Lung (tissue), 16 donors: ENCODE data around the gene NUCB2. TPM values are rescaled to one million over a fixed set of nuclear protein-coding genes. Genes with fewer than 3 reads are reported as not detected.
A peak's percentile ranks its signal among the peaks of the same experiment; 100 is the strongest.
"Not testable (repeated sequence)": the region's sequence is repeated elsewhere in the genome, so short reads cannot be mapped to it uniquely, and the experiment has no call there.

Experiments used
- ATAC-seq: fragments of 200-7000 bp; cut with Tn5 transposase; one replicate; pipeline ENCODE4 v1.9.1; 2020; ENCODE audit warnings: moderate number of reproducible peaks; ENCODE audit not compliant: insufficient read depth, low FRiP score
- DNase-seq, 3 donors: peaks; one replicate each; pipeline ENCODE4 v3.0.0-alpha.2; 2013 to 2017
- H3K27ac ChIP-seq, 2 donors: one replicate each; pipeline ENCODE4 v1.5.1; 2013; ENCODE audit warnings: mild to moderate bottlenecking in 2 of 2, moderate library complexity in 2 of 2, control low read depth in 1 of 2, inconsistent platforms in 1 of 2, low read depth in 1 of 2, low read length in 1 of 2
- H3K27me3 ChIP-seq, 3 donors: one replicate each; pipeline ENCODE4 v1.5.1; 2013; ENCODE audit warnings: low read length in 2 of 3; ENCODE audit not compliant: control insufficient read depth in 3 of 3, insufficient read depth in 3 of 3
- H3K36me3 ChIP-seq, 4 donors: one replicate each; pipeline ENCODE4 v1.5.1; 2013; ENCODE audit warnings: low read length in 4 of 4, mild to moderate bottlenecking in 1 of 4, moderate library complexity in 1 of 4; ENCODE audit not compliant: control insufficient read depth in 4 of 4, insufficient read depth in 4 of 4
- H3K4me1 ChIP-seq, 5 donors: one replicate each; pipeline ENCODE4 v1.5.1; 2013; ENCODE audit warnings: low read length in 5 of 5, mild to moderate bottlenecking in 2 of 5, moderate library complexity in 1 of 5; ENCODE audit not compliant: control insufficient read depth in 5 of 5, insufficient read depth in 5 of 5
- H3K4me3 ChIP-seq: one replicate; pipeline ENCODE4 v1.5.1; 2013; ENCODE audit warnings: mild to moderate bottlenecking, control low read depth, moderate library complexity
- H3K9ac ChIP-seq, 2 donors: one replicate each; pipeline ENCODE4 v1.5.1; 2013; ENCODE audit warnings: low read length in 2 of 2, control low read depth in 1 of 2; ENCODE audit not compliant: insufficient read depth in 1 of 2
- H3K9me3 ChIP-seq, 4 donors: one replicate each; pipeline ENCODE4 v1.5.1; 2013; ENCODE audit warnings: low read length in 3 of 4, mild to moderate bottlenecking in 1 of 4, moderate library complexity in 1 of 4; ENCODE audit not compliant: control insufficient read depth in 4 of 4, insufficient read depth in 3 of 4
- CTCF ChIP-seq: IDR thresholded peaks from 2 replicates; pipeline ENCODE4 v1.5.1; 2012; ENCODE audit warnings: mild to moderate bottlenecking; ENCODE audit errors: control extremely low read depth, extremely low read depth
- WGBS, 2 donors: extraction: QIAGEN DNeasy Blood & Tissue Kit; methylation state at CpG; one replicate each; pipeline ENCODE4 v1.1.7; 2013; 5-methylcytosine and 5-hydroxymethylcytosine counted together
- long read RNA-seq, 5 donors: transcript quantifications; one replicate each; lab custom pipeline, GENCODE V29; 2026
- polyA plus RNA-seq, 2 donors: library from polyadenylated mRNA; stranded (reverse); fragments of 200-250 nt; gene quantifications; one replicate each; pipeline ENCODE4 v1.2.1, GENCODE V29; 2013
- total RNA-seq, 2 donors: library from RNA; depleted of rRNA in 1 of 2; stranded (reverse); fragments of >200 nt in 1 of 2; gene quantifications; one replicate each; pipeline ENCODE4 v1.2.1, GENCODE V29; 2014 to 2021
- donor health status: control.
- donor health status: control.
- donor health status: Bipolar disorder and iron deficiency.
- donor health status: healthy.
- donor health status: DM: yes; HTN: yes; CAD: no.

Gene NUCB2
- total RNA-seq (100 to 1,000 TPM in 1 of 2 donors, 10 to 100 TPM in 1; 73.6 to 136 TPM), polyA plus RNA-seq (100 to 1,000 TPM; 101 to 131 TPM)
- long read RNA-seq, donor 1, transcript NUCB2-208 (14 exons, 2,274 nt) = major isoform, 10 of 71 reads
- long read RNA-seq, donor 1, partial matches to known transcripts = 52 of 71 reads
- long read RNA-seq, donor 1, other reads (novel, unspliced or antisense) = 5 of 71 reads
- long read RNA-seq, donor 2, partial matches to known transcripts = 24 of 28 reads
- long read RNA-seq, donor 2, other reads (novel, unspliced or antisense) = 0 of 28 reads
- long read RNA-seq, donor 3, transcript NUCB2-208 (14 exons, 2,274 nt) = major isoform, 5 of 43 reads
- long read RNA-seq, donor 3, partial matches to known transcripts = 36 of 43 reads
- long read RNA-seq, donor 3, other reads (novel, unspliced or antisense) = 0 of 43 reads
- long read RNA-seq, donor 4, transcript NUCB2-208 (14 exons, 2,274 nt) = major isoform, 5 of 17 reads
- long read RNA-seq, donor 4, partial matches to known transcripts = 12 of 17 reads
- long read RNA-seq, donor 4, other reads (novel, unspliced or antisense) = 0 of 17 reads
- long read RNA-seq, donor 5, transcript NUCB2-208 (14 exons, 2,274 nt) = major isoform, 13 of 88 reads
- long read RNA-seq, donor 5, partial matches to known transcripts = 71 of 88 reads
- long read RNA-seq, donor 5, other reads (novel, unspliced or antisense) = 0 of 88 reads

- ATAC-seq = peak; percentile 99
- Histone ChIP-seq H3K9me3 (no peaks in the 10 kb centered on the region), H3K27me3 (no peaks in the 10 kb centered on the region), H3K36me3 (no peaks in the 10 kb centered on the region), H3K9ac (peak within 1 kb of the TSS; percentile 73 to 89), H3K4me1 (peaks cover 0 to 8% (median 0%) of the 10 kb centered on the region in 5 donors), H3K4me3 (peak within 1 kb of the TSS; percentile 95), H3K27ac (peak within 1 kb of the TSS; percentile 92 to 95)
- peak; percentile 98 for DNase-seq
- TF ChIP-seq CTCF = no peak
- 1% methylated on average over 56 to 75 of the region's 75 CpGs for WGBS, 2 donors
These were observed at the start of gene NUCB2 for GRCh38 chr11:17276236-17277023. TSS of gene NUCB2 (plus strand) at chr11:17276739. CDS start at chr11:17295324, 18,585 bp downstream.

- H3K27ac ChIP-seq, H3K27me3 ChIP-seq, H3K9me3 ChIP-seq, H3K4me3 ChIP-seq, ATAC-seq, H3K4me1 ChIP-seq, H3K36me3 ChIP-seq, DNase-seq, H3K9ac ChIP-seq: not testable (repeated sequence)
- 95 to 97% methylated on average over 35 to 38 of the region's 38 CpGs for WGBS, 2 donors
These were observed 48.2 kb upstream of the NUCB2 start for GRCh38 chr11:17228186-17228925.

GRCh38 chr11:17229481-17230152 is 46.9 kb upstream of the NUCB2 start:
- H3K27ac ChIP-seq = no peak overlapping the region
- H3K4me3 ChIP-seq = no peak overlapping the region
- H3K9me3 ChIP-seq = no peaks in the 10 kb centered on the region
- WGBS, 2 donors = 75 to 79% methylated on average over 7 of the region's 7 CpGs
- DNase-seq (no peak), ATAC-seq (no peak)
- TF ChIP-seq CTCF = no peak
- peaks cover 0 to 2% (median 0%) of the 10 kb centered on the region in 5 donors for H3K4me1 ChIP-seq
- no peaks in the 10 kb centered on the region for H3K27me3 ChIP-seq
- H3K9ac ChIP-seq = no peak overlapping the region
- peaks cover 0 to 4% (median 0%) of the 10 kb centered on the region in 4 donors for H3K36me3 ChIP-seq
